GM12873 (cell line): ENCODE measurements around the gene CYLD.

Source experiments
- TF ChIP-seq, protein P1 (sequence below): IDR thresholded peaks from 2 replicates; pipeline ENCODE4 v1.5.1; 2012; ENCODE audit warnings: low read depth, mild to moderate bottlenecking, moderate library complexity, low read length, control low read depth; ENCODE audit not compliant: insufficient read depth; ENCODE audit errors: missing control alignments

Gene CYLD

DNA sequence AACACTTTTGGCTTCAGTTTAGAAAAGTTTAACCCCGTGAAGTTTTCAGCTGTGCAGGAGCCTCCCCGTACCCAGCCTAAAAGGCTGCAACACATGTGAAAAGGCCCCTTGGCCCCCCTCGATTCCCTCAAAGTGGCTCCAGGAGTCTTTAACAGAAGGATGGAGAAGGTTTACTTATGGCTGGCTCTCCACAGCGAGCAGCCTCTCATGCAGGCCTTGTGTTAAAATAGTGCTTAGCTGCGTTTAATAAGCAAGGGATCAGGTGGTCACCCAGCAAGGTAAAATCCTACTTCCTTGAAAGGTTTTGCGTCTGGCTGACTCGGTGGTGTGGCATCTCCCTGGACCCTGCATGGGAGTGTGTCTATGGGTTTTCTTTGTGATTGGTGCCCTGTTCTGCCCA, 8.4 kb upstream of the CYLD start:
- TF ChIP-seq, protein P1, sequence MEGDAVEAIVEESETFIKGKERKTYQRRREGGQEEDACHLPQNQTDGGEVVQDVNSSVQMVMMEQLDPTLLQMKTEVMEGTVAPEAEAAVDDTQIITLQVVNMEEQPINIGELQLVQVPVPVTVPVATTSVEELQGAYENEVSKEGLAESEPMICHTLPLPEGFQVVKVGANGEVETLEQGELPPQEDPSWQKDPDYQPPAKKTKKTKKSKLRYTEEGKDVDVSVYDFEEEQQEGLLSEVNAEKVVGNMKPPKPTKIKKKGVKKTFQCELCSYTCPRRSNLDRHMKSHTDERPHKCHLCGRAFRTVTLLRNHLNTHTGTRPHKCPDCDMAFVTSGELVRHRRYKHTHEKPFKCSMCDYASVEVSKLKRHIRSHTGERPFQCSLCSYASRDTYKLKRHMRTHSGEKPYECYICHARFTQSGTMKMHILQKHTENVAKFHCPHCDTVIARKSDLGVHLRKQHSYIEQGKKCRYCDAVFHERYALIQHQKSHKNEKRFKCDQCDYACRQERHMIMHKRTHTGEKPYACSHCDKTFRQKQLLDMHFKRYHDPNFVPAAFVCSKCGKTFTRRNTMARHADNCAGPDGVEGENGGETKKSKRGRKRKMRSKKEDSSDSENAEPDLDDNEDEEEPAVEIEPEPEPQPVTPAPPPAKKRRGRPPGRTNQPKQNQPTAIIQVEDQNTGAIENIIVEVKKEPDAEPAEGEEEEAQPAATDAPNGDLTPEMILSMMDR: no peak

DNA sequence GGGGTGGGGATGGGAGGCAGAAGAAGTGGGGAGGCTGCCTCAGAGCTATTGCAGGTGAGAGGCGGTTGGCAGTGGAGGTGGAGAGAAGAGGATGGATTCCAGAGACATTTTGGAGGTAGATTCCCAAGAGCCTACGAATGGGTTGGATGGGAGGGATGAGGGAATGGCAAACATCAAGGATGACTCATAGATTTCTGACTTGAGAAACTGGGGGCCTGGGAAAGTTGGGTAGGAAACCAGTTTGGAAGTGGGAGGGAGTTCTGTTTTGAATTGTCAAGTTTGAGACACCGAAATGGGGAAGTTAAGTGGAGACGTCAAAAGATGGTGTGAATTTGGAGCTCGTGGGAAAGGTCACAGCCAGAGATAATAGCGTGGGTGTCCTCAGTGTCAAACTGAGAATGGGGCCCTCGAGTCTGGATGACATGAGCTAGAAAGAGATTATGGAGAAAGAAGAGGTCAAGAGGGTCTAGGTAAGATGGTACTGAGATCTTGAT, 6.2 kb upstream of the CYLD start:
- TF ChIP-seq, protein P1: no peak

DNA sequence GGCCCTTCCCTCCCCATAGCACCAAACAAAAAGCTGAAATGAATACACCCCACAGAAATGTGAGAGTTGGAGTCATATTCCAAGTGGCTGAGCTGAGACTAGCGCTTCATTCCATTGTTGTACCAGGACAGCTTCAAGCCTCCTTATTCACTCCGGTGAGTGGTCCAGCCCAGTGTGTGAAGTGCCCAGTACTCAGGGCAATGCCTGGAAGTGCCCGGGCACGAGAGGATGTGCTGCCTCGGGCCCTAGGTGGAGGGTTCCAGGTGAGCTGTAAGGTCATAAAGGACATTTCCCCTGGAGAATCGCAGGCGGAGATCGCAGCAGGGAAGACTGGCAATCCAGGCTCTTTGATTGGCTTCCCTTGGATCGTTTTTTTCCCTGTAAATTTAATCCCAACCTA, 5.4 kb upstream of the CYLD start:
- TF ChIP-seq, protein P1: no peak

DNA sequence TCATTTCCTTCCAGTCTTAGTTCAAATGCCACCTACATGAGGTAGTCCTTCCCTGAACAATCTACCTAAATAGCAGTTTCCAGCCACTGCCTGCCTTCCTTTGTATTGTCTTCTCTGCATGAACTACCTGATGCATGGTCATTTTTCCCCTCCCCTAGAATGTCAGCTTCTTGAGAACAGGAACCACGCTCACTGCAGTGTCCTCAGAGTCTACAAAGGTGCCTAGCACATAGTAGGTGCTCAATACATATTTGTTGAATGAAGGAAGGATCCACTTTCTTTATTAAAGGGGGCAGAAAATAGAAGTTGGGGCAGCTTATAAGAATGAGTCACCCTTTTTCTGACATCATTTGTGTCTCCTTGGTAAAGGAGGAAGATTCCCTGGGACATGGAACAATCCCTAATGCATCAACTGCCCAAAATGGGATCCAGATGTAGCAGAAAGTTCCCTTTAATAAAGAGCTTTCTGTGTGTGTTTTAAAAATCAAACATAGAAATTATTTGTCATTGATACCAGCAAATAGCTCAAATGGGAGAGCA, 4.4 kb upstream of the CYLD start:
- TF ChIP-seq, protein P1: no peak

DNA sequence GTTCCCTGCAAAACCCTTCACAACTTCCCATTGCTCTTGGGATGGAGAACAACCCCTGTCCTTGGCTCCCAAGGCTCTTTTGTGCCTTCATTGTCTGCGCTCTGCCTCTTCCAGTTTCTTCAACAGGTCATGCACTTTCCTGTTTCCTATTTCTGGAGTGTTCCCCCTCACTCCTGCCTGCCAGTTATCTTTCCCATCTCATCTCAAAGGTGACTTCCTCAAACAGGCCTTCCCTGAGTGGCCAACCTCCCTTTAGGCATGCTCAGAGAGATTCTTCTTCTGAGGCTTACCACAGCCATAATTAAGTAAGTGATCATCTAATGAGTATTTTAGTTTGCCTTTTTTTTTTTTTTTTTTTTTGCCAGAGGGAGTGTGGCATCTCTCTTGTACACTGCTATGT, 2.9 kb upstream of the CYLD start:
- TF ChIP-seq, protein P1: no peak

DNA sequence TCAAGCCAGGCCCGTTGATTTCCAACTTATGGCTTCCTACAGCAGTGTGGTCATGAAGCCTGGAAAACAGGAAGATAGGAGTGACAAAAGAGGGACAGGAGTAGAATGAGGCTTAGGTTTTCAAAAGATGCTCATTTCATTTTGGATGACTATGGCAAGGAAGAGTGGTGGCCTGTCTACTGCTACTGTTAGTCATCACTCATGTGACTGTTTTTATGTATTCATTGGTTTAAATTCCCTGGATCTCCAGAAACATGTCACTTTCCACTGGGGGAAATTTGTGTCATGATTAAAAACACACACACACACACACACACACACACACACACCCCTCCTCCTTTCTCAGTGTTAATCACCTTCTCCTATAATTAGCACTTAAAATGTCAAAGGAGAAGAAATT, 1.1 kb upstream of the CYLD start:
- TF ChIP-seq, protein P1: no peak

DNA sequence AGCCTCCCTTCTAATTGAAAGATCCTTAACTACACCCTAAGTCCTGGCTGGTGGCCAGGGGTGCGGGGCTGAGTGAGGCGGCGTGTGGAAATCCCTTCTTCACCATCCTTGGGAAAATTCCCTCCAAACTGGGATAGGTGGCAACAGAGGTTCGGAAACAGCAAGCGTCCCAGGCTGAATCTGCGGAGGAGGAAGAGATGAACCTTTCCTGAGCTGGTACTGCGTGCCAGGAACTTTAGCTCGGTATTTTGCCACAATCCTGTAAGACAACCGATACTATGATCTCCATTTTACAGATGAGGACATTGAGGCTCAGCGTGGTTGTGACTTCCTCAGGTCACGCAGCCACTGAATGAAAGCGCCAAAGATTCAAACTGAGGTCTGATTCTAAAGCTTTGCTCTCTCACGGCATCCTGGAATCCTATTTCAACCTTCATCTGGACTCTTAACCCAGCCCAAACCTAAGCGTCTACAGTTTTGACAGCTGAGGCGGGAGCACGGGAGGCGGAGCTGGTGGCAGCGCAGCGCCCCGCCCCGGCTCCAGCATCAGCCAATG, 583 bp upstream of the CYLD start:
- TF ChIP-seq, protein P1: no peak
